ACHN (cell line): Measurements from ENCODE around the gene CETP.
"Not testable (repeated sequence)": the region's sequence is repeated elsewhere in the genome, so short reads cannot be mapped to it uniquely, and the experiment has no call there.

Source experiments
- DNase-seq: peaks from one replicate; pipeline ENCODE4 v3.0.0-alpha.2; 2015
- in situ Hi-C: cut with HindIII; loops from 2 replicates; pipeline ENCODE4 v1.10.0; 2017; ENCODE audit warnings: low sequenced_read_pairs, low pct_ligation_motif_present, low pct_unique_long_range_greater_than_20kb

The CETP gene

DNA sequence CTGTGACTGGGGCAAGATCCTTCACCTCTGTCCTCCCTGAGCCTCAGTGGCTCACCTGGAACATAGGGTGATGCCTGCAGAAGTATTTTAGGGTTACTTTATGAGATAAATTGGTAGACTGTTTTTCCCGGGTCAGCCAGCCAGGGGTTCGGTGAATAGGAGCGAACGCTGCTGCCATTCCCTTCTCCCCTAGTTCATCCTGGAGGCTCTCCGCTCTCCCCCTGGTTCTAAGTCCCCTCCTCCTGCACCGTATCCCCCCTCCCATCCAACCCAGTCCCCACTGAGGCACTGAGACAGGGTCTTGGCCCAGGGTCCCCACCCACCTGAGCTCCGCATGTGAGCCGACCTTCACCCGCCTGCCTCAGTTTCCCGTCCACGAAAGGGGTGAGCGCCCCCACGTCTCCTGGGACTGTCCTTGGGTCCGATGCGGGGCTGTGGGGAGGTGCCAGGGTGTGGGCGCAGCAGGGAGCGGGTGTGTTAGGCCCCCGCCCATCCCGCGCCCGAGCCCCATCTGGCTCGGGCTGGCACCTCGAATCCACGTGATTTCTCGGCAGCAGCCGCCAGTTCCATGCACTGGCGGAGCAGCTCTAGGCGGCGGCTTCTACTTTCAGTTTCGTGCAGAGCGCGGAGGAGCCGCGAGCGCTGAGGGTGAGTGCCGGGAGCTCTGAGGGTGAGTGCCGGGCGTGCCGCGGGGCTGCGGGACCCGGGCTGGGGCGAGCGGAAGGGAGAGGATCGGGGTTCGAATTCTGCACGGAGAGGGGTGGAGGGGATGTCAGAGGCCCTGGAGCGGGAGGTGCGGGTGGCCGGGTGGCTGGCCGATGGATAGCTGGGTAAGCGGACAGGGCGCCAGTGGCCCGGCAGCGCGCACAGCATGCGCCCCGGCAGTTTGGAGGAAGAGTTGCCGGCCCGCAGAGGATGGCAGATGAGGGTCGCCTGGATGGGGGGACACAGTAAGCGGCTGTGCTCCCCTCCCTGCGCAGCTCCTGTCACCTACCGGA is 27.5 kb downstream of the CETP start, which contains the start of gene NLRC5:
Gene NLRC5, plus strand, starts transcription at position 610 of the 998 bp plus-strand sequence. CDS start 31,156 bp downstream, outside the sequence.
- in situ Hi-C loops: no loop called here
- DNase-seq: peak; percentile 92

DNA sequence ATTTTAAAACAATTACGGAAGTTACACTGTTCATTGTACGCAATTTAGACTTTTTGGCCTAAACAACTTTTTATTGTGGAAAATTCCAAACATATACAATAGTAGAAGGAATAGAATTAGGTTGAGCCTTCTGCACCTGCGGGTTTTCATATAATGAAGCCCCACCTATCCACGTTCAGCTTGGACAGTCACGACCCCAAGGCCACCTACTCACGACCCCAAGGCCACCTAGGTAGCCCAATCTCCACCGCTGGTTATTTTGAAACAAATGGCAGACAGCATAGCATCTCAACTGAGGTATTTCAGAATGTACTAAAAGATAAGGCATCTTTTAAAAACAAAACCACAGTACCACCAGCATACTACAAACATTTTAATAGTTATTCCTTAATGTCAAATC is 28.2 kb downstream of the CETP start:
- no peak for DNase-seq
- in situ Hi-C loops: no loop called here

DNA sequence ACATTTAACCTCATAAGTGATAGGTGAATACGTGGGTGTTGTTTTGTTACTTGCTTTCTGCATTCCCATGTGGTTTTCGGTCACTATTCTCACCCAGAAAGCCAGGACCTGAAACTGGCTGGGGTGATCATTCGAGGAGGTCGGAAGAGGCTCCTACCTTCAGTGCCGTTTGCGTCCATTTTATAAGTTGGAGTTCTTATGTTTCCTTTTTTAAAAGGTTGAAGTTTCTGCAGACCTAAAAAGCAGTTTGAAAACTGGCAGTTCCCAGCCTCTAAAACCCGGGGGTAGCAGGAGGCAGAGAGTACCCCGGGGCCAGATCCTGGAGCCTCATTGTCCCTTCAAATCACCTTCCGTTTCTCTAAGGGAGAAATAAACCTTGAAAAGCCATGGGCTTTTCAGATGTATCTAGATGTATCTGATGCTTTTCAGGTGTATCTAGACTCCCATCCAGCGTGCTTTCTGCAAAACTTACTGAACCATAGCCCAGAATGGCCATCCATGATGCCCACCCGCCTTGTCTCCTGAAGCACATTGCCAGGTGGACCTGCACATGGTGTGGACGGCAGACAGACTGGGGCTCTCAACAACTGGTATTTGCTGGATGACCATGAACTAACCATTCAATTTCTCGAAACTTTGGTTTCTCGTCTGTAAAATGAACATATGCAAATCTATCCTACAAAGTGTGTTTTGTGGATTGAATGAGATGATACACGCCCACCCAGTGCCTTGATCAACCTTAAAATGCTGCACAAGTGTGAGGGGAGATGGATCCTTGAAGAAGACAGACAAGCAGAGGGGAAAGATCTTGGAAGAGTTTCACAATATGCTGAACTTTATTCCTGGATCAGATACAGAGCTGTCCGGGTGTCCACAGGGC is 28.9 kb downstream of the CETP start:
- DNase-seq: no peak
- in situ Hi-C loops: no loop called here

DNA sequence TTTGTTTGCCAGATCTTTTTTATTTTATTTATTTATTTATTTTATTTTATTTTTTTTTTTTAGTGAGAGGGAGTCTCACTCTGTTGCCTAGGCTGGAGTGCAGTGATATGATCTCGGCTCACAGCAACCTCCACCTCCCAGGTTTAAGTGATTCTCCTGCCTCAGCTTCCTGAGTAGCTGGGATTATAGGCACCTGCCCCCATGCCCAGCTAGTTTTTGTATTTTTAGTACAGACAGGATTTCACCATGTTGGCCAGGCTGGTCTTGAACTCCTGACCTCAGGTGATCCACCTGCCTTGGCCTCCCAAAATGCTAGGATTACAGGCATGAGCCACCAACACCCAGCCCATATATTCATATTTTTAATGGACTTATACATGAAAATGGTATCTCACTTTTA is 30.7 kb downstream of the CETP start:
- DNase-seq, in situ Hi-C loops: not testable (repeated sequence)

DNA sequence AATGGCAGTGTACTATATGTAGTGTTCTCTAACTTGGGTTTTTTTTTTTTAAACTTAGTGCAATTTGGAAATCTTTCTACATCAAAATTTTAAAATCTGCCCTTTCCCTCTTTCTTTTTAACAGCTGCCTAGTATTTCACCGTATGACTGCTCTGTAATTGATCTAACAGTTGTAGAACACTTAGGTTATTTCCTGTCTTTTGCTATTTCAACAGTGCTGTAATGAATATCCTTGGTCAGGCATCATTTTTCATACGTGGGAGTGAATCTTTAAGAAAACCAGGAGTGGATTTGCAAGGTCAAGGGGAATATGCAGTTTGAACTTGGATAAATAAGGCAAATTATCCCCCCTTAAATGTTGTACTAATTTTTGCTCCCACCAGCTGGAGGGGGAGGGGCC is 31.5 kb downstream of the CETP start:
- DNase-seq: no peak
- in situ Hi-C loops: no loop called here

DNA sequence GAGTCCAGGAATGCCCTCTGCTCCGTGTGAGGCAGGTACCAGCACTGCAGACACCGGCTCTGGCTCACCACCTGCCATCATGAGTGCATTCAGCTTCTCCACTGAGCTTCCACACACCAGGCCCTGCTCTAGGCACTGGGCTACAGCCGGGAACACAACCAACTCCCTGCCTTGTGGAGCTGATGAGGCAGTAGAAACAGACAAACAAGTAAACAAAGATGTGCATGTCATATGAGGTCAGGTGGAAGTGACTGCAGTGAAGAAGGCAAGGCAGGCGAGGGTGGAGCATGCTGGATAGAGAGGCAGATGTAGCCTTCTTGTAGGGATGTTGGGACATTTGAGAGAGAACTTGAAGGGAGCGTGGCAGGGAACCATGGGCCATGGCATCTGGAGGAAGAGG is 32.6 kb downstream of the CETP start:
- no peak for DNase-seq
- in situ Hi-C loops: no loop called here

DNA sequence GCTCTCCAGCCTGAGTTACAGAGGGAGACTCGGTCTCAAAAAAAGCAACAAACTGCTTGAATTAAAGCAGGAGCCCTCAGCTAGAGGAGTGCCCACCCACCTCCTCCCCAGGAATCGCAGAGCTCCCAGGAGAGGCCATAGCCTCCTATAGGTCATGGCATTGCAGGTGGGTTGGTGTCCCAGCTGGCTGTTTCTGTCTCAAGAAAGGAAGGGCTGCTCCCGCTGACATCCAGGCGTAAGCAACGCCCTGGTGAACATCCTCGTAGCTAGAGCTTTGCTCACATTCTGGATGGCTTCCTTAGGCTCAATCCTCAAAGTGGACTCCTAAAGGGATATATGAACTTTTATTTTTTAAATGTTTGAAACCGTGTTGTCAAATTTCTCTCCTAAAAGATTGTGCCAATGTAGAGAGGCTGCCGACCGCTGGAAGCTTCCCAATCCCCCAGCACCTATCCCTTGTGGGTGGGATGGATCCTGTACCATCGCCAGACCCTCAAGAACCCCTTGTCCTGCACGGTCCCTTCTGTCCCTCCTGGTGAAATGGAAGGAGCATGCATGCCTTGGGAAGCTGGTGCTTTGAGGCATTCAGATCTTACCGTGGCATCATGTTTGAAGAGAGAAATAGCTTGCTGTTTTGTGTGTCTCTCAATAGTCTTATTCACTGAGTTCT is 33.5 kb downstream of the CETP start:
- no peak for DNase-seq
- in situ Hi-C loops: no loop called here

DNA sequence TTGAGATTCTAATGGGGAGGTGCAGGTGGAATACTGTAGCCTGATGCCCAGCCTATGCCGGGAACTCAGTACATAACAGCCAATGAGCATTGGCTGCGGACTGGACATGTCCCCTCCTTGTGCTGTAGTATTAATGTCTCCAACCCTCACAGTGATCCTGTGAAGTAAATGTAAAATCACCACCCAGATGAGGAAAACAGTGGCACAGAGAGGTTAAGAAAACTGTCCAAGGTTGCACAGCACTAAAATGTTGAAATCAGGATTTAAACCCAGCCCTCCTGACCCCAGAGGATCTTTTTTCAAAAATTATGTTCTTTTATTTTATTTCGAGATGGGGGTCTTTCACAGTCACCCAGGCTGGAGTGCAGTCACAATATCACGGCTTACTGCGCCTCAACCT is 35.5 kb downstream of the CETP start:
- in situ Hi-C loops: no loop called here
- no peak for DNase-seq

DNA sequence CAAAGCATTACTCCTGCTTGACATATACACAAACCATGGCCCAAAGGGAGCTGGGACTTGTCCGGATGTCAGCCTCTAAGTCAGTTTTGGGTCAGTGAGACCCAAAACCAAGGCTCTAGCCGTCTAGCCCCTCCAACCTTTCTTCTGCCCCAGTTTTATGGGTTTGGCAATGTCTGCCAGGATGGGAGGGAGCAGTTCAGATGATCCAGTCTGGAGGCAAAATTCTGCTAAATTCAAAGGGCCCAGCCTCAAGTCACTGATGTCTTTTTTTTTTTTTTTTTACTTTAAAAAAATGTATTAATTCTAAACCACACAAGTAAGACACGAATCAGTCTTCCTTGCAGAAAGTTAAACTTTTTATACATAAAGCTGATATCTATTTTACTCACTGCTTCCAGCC is 36.2 kb downstream of the CETP start:
- DNase-seq: no peak
- in situ Hi-C loops: no loop called here

DNA sequence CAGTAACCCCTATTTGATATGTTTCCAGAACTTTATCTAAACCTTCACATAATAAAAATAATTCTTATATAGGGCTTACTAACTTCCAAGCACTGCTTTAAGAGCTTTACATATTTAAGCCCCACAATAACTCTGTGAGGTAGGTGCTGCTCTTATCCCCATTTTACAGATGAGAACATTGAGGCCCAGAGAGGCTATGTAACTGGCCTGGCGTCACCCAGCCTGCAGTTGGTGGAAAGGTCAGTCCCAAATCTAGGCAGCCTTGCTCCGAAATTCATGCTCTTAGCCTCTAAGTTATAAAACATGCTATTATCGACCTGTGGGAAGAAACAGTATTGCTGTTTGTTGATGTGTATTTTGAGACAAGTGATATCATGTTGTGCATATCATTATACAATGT is 36.6 kb downstream of the CETP start:
- DNase-seq: no peak
- in situ Hi-C loops: no loop called here

DNA sequence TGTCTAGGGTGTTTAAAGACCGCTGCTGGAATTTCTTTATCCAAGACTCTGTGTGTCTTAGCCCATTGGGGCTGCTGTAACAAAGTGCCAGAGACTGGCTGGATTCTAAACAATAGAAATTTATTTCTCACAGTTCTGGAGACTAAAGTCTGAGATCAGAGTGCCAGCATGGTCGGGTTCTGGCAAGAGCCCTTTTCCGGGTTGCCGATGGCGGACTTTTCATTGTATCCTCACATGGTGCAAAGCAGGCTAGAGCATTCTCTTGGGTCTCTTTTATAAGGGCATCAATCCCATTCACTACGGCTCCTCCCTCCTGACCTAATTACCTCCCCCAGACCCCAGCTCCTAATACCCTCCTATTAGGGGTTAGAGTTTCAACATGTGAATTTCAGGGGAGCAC is 37.1 kb downstream of the CETP start:
- in situ Hi-C loops: no loop called here
- no peak for DNase-seq

DNA sequence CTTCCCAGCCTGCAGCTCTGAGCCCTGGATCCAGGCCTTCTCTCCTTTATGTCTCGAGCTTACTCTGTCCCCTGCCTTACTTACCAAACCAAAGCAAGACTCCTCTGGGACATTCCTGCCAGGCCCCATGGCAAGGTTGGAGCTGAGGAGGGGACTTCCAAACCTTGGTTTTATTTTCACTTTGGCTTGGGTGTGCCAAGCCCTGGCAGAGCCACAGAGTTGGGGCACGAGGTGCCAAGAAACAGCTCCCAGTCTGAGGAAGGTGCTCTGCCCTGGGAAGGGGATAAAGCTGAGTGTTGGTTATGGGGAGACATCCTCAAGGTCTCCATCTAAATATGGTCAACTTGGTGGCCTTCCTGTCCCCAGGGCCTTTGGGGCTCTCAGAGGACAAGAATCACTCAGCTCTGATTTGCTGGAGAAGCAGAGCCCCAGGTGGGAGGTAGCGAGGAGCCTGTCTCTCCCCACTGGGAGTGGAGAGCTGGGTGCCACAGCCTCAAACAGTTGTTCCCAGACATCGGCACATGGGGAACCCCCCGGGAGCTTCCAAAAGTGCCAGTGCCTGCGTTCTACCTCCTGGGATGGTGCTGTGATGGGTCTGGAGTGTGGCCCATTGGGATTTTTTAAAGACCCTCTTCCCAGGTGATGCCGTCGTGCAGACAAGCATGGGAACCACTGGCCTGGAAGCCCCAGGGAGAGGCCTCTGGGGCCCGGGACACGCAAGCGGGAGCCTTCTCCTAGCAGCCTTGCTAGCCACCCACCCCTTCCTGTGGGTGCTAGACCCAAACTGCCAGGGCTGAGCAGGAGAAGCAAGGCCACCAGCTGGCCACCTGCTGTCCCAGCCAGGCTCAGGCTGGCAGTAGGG is 37.9 kb downstream of the CETP start:
- DNase-seq: no peak
- in situ Hi-C loops: no loop called here

DNA sequence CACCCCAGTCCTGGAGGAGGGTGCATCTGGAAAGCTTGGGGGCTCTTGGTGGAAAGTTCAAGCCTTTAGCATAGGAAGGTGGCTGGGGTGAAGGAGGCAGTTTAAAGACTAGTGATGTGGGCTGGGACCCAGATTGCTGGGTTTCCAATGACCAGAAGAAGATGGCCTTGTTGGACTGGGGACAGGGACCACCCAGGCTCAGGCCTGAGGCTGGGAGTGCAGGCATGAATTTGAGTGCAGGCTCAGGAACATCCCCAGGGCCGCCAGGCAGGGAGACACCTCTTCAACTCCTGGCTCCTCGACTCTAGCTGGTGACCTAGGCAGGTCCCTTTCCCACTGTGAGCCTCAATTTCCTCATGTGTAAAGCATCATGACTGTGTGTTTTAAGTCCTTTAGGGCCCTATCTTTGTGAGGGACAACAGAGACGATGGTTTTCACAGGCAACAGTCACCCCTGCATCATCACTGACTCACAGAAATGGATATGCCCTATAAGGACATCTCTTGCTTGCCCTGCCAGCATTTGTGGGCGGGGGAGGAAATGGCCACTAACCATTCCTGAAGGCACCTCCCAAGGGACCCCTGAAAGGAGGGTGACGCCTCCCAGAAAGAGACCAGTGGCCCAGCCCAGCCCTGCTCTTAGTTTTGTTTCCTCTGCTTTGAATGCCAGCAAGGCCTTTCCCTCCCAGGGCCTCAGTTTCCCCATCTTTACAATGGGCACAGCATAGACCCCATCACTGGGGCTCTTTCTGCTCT is 38.7 kb downstream of the CETP start:
- peak; percentile 32 for DNase-seq

DNA sequence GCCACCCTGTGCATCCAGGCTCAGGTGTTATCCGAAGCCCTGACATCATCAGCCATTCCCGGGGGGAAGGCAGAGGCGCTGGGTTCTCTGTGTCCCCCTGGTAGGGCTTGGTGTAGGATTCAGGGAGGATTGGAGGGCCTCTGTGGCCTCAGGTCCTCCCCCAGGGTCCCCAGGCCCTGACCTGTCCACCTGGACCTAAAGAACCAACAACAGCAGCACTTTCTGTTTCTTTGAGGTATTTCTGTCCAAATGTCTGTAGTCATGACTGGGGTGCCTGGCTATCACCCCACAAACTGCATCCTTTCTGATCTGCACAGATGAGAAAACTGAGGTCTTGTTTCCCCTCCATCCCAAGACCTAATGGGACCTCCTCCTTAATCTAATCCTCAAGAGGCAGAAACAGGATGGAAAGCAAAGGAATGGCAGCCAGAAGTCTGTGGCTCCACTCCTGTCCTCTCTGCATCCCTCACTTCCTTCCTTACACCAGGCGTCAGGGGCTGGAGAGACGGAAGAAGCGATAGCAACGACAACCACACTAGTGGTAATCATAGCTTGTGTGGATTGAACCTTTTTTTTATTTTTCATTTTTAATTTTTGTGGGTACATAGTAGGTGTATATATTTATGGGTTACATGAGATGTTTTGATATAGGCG is 39.4 kb downstream of the CETP start:
- no peak for DNase-seq
- in situ Hi-C loops: no loop called here

More for the DNA sequence above, 38.7 kb downstream of the CETP start:
- in situ Hi-C loops: no loop called here

DNA sequence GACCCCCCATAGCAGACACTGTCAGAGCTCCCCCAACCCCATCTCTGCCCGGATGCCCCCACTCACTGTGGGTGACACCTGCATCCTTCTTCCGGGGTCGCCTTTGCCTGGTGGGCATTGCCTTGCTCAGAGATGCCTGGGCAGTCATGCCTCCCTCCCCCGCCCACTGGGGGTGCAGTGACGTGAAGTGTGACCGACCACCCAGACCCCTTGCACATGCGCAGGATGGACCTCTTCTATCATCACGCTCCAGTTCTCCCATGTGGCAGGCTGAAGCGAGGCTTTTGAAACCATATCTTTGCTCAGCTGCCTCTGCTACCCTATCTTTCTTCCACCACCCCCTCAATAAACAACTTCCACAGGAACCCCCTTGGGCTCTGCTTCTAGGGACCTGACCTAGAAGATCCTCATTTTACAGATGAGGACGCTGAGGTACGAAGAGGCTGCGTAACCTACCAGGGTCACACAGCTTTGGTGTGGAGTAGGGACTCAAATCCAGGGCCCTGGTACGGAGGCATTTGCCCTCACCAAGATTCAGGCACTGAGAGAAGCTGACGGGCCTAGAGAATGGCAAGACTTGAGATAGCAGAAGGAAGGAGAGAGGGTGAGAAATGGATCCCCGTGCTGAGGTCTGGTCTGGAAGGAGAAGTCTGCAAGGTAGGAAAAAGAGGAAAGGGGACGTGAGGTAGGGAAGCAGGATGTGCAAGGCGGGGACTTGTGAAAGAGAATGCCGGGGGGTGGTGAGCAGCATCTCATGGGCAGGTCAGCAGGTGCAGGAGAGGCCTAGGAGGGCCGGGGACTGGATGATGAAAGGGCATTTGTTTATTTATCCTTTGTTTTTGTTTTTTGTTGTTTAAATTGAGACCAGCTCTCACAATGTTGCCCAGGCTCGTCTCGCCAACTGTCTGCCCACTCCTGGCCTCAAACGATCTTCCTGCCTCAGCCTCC is 42.0 kb downstream of the CETP start:
- no peak for DNase-seq
- in situ Hi-C loops: no loop called here
